HG03432 (cell line): ENCODE data around the gene ASTN2.

Source experiments
- ATAC-seq: cut with Tn5 transposase; IDR thresholded peaks from one replicate; pipeline ENCODE4 v1.9.1; 2021; ENCODE audit warnings: mild to moderate bottlenecking, moderate library complexity; ENCODE audit not compliant: unreplicated experiment

The ASTN2 gene

DNA sequence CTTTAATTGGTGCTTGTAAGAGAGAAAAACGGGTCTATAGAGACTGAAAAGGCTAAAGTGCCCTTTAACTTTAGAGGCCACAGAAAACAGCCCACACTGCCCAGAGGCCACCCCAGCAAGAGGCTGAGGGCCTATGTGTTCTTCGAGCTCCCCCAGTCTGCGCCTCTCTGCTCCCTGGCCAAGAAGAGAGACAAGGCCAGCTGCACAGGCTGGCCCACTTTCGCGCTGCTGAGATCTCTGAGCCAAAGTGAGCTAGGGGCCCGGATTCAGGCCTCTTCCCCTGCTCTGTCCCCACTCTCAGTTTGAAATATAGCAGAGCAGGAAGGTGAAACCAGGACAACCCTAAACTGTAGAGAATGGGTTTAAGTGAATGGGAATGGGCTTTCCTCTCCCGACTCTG is 859.7 kb downstream of the ASTN2 start:
- no peak for ATAC-seq

DNA sequence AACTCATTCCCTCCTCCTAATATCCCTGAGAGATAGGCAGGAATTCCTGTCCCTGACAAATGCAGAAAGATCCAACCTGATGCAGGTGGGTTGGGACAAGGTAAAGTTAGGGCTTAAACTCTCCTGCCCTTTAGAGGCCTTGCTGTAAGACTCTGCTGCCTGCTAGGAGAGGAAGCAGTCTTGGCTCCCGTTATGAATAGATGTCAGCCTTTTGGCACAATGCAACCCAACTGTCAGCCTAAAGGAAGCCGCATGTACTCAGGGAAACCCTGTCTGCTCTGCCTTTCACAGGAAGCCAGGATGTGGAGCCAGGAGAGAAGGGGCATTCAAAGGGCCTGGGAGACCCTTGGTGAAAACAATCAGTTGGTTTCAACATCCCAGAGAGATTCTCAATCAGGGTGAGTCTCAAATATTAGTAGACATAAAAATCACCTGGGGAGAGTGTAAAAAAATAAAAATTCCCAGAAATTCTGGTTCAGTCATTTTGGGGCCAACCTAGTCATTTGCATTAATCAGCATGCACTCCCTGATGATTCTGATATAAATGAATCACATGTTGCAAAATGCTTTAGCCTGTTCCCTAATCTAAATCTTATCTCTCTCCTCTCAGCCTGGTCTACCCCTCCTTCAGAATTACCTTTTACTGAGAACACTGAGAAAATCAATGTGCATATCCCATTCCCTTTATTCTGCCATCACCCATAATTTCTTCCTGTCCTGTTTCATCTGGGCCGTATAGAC is 864.0 kb downstream of the ASTN2 start:
- ATAC-seq: peak; percentile 29

DNA sequence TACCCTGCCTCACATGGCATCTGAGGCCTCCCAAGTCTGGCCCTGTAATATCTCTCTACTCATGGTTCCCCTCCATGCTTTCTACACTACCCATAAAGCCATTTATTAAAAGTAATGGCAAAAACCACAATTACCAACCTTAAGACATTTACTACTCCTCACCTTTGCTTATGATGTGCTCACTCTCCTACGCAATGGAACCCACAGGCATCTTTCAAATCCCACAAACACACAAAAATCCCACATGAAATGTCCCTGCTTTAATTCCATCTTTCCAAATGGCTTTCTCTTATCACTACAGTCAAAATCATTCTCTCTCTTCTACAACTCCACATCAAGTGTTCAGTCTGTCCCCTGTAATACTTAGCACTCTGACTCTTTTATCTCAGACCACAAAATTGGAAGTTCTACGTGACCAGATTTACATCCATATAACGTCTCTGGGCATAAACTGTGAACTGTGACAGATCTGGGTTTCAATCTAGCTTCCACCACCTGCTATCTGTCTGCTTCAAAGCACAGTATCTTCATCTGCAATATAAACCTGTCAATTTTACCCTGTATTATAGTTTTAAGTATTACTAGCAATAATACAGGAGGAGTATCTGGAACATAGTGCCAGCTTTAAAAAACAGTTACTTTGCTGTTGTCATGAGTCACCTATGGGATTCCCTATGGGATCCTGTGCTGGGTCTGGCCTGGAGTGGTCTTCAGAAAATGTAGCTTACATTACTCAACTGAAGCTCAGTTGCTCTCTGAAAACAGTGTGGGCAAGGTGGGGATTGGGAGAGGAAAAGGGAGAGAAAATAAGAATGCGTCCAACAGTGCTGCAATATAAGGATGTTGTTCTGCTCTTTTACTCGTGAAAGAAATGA is 864.8 kb downstream of the ASTN2 start:
- peak; percentile 67 for ATAC-seq

DNA sequence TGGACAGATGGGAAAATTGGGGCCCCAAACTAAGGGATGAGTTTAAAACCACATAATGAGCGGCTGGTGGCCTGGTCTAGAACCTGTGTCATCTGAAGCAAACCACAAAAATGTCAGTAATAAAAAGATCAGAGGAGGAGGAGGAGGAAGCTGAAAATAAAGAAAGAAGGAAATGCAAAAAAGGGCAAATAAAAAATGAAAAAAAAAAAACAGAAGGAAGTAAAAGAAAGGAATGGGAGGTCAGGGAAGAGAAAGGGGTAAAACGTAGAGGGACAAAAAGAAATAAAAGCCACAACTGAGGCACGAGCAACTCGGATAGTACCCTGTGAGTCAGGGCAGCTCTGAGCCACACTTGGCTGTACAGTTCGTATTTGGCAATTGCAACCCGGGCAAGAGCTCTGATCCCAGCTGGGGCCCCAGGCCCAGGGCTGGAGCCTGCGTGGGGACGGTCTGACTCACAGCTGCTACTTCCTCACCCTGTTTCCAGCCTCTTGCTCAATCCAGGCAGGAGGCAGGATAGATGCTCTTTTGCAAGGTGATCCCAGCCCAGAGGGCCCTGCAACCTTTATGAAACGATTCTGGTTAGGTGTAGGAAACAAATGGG is 865.7 kb downstream of the ASTN2 start:
- no peak for ATAC-seq

DNA sequence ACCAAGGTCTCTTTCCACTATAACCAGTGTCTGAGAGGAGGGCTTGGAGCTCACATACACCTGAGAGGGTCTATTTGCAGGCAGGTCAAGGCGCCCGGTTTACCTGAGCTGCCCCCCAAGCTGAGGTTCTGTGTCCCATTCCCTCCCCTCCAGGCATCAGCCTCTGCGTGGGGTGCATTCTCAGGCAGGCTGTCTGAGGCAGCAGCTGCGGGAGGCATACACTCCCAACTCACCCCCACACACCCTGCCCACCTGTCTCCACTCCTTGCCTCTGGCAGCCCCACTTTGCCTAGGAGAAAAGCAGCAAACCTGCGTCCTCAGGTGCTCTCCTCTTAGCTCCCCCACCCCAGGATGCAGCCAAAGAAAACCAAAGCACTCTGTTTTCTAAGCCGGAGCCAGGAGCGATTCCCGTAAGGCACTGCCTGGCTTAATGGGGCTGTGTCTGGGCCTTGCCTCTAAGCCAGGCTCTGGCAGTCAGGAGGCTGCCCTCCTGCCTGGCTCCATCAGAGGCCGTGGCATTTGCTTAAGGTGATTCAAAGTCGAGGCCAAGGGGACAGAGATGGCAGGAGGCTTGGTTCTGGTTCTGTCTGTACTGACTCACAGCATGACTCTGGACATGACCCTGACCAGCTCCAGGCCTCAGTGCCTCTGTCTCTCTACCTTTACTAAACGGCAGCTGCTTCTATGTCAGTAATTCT is 867.0 kb downstream of the ASTN2 start:
- ATAC-seq: no peak

DNA sequence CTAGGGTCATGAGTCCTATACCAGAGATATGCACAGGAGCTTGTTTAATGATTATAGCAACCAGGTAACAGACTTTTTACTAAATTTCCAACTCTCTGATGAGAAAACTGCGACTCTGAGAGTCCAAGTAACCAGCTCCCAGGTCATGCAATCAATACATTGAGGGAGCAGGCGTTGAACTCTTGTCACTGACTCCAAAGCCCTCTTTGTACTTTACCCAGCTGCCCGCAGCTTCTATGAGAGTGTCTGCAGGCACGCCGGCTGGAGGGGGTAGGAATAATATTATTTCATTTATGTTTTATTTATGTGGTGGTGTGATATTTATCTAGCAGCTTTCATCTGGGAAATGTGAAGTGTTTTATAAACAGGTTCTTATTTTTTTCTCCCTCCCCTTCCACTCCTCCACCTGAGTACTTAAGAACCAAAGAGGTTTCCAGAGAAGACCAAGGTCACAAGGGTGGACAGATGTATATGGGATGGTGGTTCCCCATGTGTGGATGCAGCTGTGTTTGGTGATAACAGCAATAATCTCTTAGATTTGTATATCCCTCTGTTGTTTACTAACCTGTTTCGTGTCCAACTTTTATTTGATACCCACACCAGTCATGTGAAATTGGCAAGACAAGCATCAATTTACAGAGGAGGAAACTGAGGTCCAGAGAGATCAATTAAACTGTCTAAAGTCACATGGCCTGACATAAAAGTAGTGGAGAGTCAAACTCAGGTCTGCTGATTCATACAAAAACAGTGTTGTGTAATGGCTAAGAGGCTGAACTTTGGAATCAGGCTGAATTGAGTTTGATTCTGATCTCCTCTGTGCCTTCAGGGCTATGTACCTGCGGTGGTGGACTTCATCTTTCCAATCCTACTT is 867.9 kb downstream of the ASTN2 start:
- ATAC-seq: no peak

DNA sequence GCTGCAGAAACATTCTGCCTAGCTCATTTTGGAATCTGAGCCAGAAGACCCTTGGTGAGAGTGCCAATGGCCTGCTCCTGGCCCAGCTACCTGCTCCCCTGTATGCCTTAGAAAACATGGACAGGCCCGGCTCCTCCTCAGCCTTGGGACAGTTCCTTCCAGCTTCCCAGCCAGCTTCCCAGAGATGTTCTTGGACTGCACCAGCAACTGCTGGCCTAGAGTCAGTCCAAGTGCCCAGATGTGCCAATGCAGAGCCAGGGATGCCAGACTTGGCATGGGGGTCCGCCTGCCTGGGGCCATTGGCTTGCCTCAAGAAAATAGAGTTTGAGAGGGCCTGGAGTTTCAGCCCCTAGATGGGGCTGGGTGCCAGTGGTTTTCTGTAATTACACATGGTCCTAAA is 870.0 kb downstream of the ASTN2 start:
- ATAC-seq: no peak

DNA sequence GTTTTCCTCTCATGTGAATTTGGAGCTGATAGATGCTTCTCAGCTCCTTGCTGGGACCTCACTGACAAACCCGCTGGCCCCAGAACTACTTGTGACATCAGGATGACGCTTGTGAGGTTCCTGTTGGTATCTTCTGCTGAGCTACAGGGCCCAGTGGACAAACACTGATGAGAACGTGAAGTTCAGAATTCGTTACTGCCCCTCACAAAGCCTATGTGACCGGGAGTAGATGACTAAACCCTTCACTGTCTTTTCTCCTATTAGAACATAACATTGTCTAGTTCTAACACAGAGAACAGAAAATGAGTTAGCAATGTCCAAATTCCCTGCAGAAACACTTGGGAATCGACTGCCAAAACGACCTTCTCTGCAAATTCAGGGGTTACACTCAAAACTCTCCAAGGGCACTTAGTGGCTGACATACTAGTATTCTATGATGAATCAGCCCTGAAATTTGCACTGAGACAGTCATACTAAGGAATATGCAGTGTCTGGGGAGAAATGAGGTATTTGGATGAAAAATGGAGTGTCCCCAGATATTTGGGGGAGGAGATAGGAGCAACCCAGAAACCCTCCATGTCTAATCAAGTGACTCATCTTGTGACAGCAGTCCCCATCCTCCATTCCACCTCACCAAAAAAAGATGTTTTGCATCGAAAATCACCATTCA is 871.0 kb downstream of the ASTN2 start:
- no peak for ATAC-seq

DNA sequence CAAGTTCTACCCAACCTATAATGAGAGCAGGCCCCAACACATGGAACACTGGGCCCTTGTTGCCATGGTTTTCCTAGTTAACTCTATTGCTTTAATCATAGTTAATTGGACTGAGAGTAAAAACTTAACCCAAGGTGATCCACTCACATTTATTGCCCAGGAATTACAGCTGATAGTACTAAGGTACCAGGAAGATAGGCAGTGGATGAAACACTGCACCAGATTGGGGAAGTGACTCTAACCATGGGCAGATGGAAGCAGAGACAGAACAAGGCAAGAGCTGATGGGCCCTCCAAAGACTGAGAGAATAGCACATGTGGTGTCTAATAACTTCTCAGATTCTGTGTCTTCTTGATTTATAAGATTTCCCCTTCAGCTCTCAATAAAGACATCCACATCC is 873.5 kb downstream of the ASTN2 start:
- no peak for ATAC-seq

DNA sequence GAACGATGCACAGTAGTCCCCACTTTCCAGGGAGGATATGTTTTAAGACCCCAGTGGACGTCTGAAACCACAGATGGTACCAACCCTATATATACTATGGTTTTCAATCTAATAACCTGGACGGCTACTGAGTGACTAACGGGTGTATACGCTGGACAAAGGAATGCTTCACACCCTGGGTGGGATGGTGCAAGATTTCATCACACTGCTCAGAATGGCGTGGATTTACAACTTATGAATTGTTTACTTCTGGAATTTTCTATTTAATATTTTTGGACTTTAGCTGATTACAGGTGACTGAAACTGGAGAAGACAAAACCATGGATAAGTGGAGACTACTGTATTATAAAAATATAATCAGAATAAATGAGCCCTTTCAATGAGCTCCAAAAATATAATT is 875.3 kb downstream of the ASTN2 start:
- no peak for ATAC-seq

DNA sequence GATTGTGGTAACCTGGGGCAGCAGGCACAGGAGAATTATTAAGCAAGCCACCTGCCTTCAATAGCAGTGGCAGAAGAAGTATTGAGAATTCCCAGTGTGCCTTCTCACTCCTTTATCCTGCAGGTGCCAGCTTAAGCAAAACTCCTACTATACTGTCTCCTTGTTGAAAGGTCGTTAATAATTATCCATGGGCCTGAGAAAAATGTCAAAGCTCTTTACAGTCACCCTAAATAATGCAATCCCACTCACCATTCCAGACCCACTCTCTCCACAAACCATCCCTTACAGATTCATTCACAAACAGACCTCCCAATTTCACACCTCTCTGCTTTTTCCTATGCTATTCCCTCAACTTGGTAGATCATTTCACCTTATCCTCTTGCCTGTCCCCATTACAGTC is 889.2 kb downstream of the ASTN2 start:
- no peak for ATAC-seq

DNA sequence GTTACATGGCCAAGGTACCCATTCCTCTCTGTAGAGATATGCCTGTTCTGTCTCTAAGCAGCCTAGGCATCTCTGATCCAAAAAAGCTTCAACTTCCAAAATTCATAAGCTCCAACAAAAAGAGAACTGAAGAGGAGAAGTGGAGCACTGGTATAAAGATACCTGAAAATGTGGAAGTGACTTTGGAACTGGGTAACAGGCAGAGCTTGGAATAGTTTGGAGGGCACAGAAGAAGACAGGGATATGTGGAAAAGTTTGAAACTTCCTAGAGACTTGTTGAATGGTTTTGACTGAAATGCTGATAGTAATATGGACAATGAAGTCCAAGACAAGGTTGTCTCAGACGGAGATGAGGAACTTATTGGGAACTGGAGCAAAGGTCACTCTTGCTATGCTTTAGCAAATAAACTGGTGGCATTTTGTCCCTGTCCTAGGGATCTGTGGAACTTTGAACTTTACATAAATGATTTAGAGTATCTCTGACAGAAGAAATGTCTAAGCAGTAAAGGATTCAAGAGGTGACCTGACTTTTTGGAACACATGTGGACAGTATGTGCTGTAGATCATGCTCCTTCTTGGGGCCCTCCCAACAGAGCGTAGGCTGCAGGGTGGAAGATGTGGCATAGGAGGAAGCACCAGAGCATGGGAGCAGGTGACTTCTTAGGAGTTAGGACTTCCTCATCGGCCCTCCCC is 889.9 kb downstream of the ASTN2 start:
- ATAC-seq: no peak

DNA sequence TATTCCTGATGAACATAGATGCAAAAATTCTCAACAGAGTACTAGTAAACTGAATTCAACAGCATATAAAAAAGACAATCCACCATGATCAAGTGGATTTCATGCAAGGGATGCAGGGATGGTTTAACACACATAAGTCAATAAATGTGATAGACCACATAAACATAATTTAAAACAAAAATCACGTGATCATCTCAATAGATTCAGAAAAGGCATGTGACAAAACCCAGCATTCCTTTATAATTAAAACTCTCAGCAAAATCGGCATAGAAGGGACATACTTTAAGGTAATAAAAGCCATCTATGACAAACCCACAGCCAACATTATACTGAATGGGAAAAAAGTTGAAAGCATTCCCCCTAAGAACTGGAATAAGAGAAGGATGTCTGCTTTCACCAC is 894.6 kb downstream of the ASTN2 start:
- ATAC-seq: no peak

DNA sequence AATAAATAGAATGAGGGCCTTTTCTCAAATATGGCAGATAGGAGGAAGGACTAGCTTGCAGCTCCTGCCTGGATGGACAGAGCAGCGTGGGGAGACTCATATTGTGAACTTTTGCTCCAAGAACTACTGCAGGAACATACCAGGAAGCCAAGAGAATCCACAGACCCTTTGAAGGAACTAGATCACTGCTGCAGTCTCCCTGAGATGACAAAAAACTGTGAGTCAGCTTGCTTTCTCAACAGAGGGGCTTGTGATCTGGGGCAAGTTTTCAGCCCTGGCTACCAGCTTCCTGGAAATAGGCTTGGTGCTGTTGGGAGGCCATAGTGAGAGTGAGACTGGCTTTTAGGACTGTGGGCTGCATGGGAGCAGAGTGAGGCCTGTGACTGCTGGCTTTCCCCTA is 898.4 kb downstream of the ASTN2 start:
- ATAC-seq: no peak

DNA sequence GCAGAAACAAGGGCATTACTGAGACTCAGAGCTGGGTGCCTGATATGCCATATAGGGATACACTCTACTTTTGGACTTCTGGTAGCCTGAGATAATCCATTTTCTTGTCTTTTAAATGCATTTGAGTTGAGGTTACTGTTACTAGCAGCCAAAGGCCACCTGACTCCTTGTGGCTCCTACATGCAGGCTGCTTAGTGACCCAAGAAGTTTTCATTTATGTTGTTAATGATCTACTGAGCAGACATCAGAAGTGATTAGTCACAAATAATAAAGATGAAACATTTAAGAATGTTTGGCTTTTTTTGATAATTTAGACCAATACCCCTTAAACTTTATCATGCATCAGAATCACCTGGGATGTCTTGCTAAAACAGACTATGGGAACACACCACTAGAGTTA is 899.3 kb downstream of the ASTN2 start:
- no peak for ATAC-seq

DNA sequence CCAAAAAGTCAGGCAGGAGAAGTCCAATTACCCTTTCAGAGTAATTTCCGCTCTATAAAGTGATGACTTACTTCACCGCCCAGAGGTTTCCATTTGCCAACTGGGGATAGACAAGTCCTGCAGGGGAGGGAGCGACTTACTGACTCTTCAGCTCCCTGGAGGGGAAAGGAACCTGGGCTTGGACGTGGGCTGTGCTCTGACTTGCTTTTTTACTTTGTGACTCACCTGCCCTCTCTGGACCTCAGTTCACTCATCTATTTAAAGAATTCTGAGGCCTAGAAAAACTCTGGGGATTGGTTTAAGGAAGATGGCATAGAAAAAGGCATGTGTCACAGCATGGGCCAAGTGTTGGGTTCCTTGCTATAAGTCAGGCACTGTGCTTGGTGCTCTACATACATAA is 908.2 kb downstream of the ASTN2 start:
- ATAC-seq: no peak

DNA sequence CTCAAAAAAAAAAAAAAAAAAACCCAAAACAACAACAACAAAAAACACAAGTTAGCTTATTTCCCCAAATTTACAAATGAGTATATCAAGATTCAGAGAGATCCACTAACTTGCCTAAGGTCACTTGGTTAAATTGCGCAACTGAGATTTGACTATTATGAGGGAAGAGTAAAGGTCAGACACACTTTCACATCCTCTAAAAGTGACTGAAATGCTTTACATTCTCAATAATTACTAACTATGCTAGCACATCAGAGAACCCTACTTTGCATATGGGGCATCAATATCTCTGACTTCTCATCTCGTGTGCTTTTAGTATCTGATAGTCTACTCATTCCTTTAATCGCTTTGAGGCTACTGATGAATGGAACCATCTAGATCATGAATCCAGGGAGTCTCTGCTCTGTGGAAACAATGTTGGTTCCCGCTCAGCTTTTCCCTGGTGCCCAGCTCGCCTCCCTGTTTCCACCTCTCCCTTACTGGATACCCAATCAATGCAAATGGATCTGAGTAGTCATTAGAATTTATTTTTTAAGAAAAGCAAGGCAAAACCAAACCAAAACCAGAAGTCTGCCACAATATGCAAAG is 909.9 kb downstream of the ASTN2 start:
- ATAC-seq: peak; percentile 96

DNA sequence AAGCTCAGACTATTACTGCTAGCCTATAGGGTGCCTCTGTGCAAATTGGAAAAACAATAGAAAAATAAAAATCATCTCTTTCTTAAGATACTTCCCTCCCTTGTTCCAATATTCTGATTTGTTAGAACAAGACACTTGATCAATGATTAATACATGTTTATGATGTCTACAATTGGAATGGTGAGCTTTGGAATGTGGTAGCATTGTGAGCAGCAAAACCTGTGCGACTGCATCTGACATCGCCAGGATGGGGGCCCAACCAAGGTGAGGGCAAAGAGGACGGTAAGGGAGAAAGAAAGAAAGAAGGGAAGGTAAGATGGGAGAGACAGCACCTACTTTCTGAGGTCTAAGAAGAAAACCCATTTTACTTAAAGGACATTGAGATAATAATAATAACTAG is 910.8 kb downstream of the ASTN2 start:
- ATAC-seq: no peak

DNA sequence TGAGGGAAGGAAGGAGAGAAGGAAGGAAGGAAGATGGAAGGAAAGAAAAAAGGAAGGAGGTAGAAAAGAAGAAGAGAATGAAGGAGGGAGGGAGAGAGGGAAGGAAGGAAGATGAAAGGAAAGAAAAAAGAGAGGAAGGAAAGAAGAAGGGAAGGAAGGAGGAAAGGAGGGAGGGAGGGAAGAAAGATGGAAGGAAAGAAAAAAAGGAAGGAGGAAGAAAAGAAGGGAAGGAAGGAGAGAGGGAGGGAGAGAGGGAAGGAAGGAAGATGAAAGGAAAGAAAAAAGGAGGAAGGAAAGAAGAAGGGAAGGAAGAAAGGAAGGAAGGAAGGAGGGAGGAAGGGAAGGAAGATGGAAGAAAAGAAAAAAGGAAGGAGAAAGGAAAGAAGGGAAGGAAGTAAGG is 912.1 kb downstream of the ASTN2 start:
- ATAC-seq: no peak
